Epithelial cell of prostate (primary cell): ENCODE measurements around the gene NMNAT3.

Experiments
- DNase-seq: peaks from one replicate; pipeline ENCODE4 v3.0.0-alpha.2; 2011; ENCODE audit warnings: low read depth, low spot score
- H3K27ac ChIP-seq: fragments of 450-650 bp; 2 replicates; pipeline ENCODE4 v1.5.1; 2017; ENCODE audit warnings: mild to moderate bottlenecking

Gene NMNAT3

GRCh38 chr3:139555249-139555648 is 122.5 kb downstream of the NMNAT3 start:
- DNase-seq: no peak

GRCh38 chr3:139554628-139555027 is 123.1 kb downstream of the NMNAT3 start:
- DNase-seq: no peak
- no peak overlapping the region for H3K27ac ChIP-seq

More at GRCh38 chr3:139555249-139555648, 122.5 kb downstream of the NMNAT3 start:
- no peak overlapping the region for H3K27ac ChIP-seq

GRCh38 chr3:139552632-139553365 is 125.0 kb downstream of the NMNAT3 start:
- peak overlapping the region; percentile 2 for H3K27ac ChIP-seq
- DNase-seq: no peak

GRCh38 chr3:139548801-139549200 is 129.0 kb downstream of the NMNAT3 start:
- H3K27ac ChIP-seq: no peak overlapping the region
- DNase-seq: no peak

- DNase-seq: no peak
- no peak overlapping the region for H3K27ac ChIP-seq
Observed at GRCh38 chr3:139547666-139548065, 130.1 kb downstream of the NMNAT3 start.

GRCh38 chr3:139546772-139547171 is 131.0 kb downstream of the NMNAT3 start:
- no peak for DNase-seq

GRCh38 chr3:139541532-139542288 is 136.1 kb downstream of the NMNAT3 start:
- H3K27ac ChIP-seq: no peak overlapping the region
- no peak for DNase-seq

More at GRCh38 chr3:139546772-139547171, 131.0 kb downstream of the NMNAT3 start:
- H3K27ac ChIP-seq: no peak overlapping the region

- DNase-seq: no peak
Observed at GRCh38 chr3:139540651-139541531, 136.9 kb downstream of the NMNAT3 start.

GRCh38 chr3:139538733-139539132 is 139.0 kb downstream of the NMNAT3 start:
- no peak for DNase-seq
- H3K27ac ChIP-seq: peak overlapping the region; percentile 70

More at GRCh38 chr3:139540651-139541531, 136.9 kb downstream of the NMNAT3 start:
- peak overlapping the region; percentile 70 for H3K27ac ChIP-seq

- DNase-seq: no peak
- peak overlapping the region; percentile 70 for H3K27ac ChIP-seq
Observed at GRCh38 chr3:139537795-139538621, 139.8 kb downstream of the NMNAT3 start.

GRCh38 chr3:139537361-139537760 is 140.4 kb downstream of the NMNAT3 start:
- peak overlapping the region; percentile 70 for H3K27ac ChIP-seq
- no peak for DNase-seq

- H3K27ac ChIP-seq: peak overlapping the region; percentile 97
- DNase-seq: no peak
Observed at GRCh38 chr3:139534992-139535879, 142.5 kb downstream of the NMNAT3 start.

- DNase-seq: peak; percentile 76
- peak overlapping the region; percentile 97 for H3K27ac ChIP-seq
Observed at GRCh38 chr3:139534455-139534812, 143.3 kb downstream of the NMNAT3 start.

- H3K27ac ChIP-seq: peak overlapping the region; percentile 97
- peak; percentile 36 for DNase-seq
Observed at GRCh38 chr3:139533781-139534454, 143.9 kb downstream of the NMNAT3 start.

GRCh38 chr3:139532976-139533375 is 144.8 kb downstream of the NMNAT3 start:
- peak overlapping the region; percentile 97 for H3K27ac ChIP-seq
- no peak for DNase-seq

- no peak for DNase-seq
- no peak overlapping the region for H3K27ac ChIP-seq
Observed at GRCh38 chr3:139530717-139531116, 147.1 kb downstream of the NMNAT3 start.

GRCh38 chr3:139529662-139530061 is 148.1 kb downstream of the NMNAT3 start:
- H3K27ac ChIP-seq: no peak overlapping the region
- DNase-seq: no peak

GRCh38 chr3:139528924-139529323 is 148.8 kb downstream of the NMNAT3 start:
- no peak overlapping the region for H3K27ac ChIP-seq
- DNase-seq: no peak
